Measurements from ENCODE around the gene MAGEB16.

Gene MAGEB16

DNA sequence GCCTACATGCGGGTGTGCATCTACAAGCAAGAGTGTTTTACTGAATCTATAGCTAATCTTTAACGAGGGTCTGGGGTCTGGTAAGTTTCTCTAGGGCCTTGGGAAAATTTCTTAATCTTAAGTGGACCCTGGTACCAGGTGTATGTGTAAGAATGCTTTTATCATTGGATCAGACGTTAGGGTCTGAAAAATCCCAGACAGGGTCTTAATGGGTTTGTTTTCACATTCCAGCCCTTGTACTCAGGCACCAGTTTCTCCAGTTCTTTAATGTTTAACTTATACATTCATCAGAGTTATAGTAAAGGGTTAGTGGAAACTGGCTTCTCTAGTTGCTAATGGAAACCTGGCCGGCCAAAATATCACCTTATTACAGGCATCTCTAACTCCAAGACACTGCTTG lies 11.6 kb downstream of the MAGEB16 start:
- TF ChIP-seq, protein P1, sequence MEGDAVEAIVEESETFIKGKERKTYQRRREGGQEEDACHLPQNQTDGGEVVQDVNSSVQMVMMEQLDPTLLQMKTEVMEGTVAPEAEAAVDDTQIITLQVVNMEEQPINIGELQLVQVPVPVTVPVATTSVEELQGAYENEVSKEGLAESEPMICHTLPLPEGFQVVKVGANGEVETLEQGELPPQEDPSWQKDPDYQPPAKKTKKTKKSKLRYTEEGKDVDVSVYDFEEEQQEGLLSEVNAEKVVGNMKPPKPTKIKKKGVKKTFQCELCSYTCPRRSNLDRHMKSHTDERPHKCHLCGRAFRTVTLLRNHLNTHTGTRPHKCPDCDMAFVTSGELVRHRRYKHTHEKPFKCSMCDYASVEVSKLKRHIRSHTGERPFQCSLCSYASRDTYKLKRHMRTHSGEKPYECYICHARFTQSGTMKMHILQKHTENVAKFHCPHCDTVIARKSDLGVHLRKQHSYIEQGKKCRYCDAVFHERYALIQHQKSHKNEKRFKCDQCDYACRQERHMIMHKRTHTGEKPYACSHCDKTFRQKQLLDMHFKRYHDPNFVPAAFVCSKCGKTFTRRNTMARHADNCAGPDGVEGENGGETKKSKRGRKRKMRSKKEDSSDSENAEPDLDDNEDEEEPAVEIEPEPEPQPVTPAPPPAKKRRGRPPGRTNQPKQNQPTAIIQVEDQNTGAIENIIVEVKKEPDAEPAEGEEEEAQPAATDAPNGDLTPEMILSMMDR (IDR thresholded peaks at IDR 0.05; ENCODE audit: low read depth, low read length, missing control alignments) = no peak
- in situ Hi-C loops (cut with HindIII; ENCODE audit: low sequenced_read_pairs) = no loop called here
- no peak overlapping the region for H3K4me3 ChIP-seq (ENCODE audit: low read depth, low read length)
- no peak for DNase-seq (ENCODE audit: low read depth)

DNA sequence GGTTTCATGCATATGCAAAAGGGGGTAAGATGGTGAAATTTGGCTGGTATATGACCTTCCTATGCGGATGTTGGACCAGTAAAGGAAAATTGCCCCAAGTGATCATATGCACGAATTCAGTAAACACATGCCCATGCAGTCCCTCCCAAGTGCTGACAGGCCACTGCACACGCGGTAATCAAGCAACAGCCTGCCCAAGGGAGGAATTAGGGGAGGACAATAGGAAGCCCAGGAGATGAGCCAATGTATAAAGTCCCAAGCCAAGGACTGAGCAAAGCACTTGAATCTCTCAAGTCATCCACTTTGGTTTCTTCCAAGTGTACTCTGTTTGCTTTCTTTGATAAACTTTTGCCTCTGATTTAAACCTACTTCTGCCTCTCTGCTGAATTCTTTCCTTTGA lies 21.1 kb downstream of the MAGEB16 start:
- DNase-seq (ENCODE audit: low read depth) = no peak
- in situ Hi-C loops (cut with HindIII; ENCODE audit: low sequenced_read_pairs) = no loop called here

DNA sequence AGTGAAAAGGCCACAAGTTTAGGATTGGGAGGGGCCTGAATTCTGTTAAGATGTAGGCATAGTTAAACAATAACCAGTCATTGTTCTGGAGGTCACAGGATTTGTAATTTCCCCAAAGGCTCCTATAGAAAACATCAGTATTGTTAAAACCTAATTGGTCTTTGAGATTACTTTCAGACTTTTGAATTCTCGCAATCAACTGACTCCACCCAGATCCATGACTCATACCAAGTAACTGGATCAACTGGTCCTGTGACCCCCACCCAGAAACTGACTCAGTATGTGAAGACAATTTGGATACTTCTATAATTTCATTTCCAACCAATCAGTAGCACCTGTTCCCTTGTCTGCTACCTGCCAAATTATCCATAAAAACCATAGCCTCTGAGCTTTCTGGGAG lies 28.4 kb downstream of the MAGEB16 start:
- DNase-seq (ENCODE audit: low read depth) = no peak
- no peak overlapping the region for H3K4me3 ChIP-seq (ENCODE audit: low read depth, low read length)
- in situ Hi-C loops (cut with HindIII; ENCODE audit: low sequenced_read_pairs) = no loop called here
- TF ChIP-seq, protein P1 (IDR thresholded peaks at IDR 0.05; ENCODE audit: low read depth, low read length, missing control alignments) = no peak

More for the DNA sequence above, 21.1 kb downstream of the MAGEB16 start:
- no peak overlapping the region for H3K4me3 ChIP-seq (ENCODE audit: low read depth, low read length)
- TF ChIP-seq, protein P1 (IDR thresholded peaks at IDR 0.05; ENCODE audit: low read depth, low read length, missing control alignments) = no peak

DNA sequence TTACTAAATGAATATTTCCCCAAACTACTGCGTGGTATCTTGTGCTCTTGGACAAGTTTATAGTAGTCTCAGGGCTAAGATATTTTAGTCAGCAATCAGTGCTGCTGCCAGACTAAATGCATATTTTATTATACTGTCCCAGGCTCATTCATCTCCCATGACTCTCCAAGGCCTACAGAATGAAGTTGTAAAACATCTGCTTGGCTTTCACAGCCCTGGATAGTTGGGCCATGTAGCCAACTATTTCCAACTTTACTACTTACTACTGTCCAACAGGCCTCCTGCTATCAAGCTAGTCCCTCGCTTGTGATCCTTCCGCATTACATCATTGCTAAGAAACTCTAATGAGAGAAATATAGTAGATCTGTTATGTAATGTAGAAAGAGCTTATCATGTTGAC lies 31.4 kb downstream of the MAGEB16 start:
- DNase-seq (ENCODE audit: low read depth) = no peak
- TF ChIP-seq, protein P1 (IDR thresholded peaks at IDR 0.05; ENCODE audit: low read depth, low read length, missing control alignments) = no peak
- in situ Hi-C loops (cut with HindIII; ENCODE audit: low sequenced_read_pairs) = no loop called here
- H3K4me3 ChIP-seq (ENCODE audit: low read depth, low read length) = no peak overlapping the region

DNA sequence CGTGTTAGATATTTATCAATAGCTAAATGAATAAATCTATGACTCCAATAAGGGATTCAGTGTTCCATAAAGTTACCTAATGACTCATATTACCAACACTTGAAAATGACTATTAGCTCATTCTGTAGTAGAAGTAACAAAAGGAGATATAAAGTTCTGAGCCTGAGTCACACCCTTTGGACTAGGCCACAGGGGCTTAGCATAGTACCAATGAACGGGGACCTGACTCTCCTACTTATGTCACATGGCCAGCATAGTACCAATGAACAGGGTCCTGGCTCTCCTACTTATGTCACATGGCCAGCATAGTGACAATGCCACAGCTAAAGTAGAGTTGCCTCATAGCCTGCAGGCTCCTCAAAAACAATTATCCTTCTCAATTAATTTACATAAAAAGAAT lies 43.7 kb downstream of the MAGEB16 start:
- no peak for DNase-seq (ENCODE audit: low read depth)
- no peak overlapping the region for H3K4me3 ChIP-seq (ENCODE audit: low read depth, low read length)
- TF ChIP-seq, protein P1 (IDR thresholded peaks at IDR 0.05; ENCODE audit: low read depth, low read length, missing control alignments) = no peak
- in situ Hi-C loops (cut with HindIII; ENCODE audit: low sequenced_read_pairs) = no loop called here

DNA sequence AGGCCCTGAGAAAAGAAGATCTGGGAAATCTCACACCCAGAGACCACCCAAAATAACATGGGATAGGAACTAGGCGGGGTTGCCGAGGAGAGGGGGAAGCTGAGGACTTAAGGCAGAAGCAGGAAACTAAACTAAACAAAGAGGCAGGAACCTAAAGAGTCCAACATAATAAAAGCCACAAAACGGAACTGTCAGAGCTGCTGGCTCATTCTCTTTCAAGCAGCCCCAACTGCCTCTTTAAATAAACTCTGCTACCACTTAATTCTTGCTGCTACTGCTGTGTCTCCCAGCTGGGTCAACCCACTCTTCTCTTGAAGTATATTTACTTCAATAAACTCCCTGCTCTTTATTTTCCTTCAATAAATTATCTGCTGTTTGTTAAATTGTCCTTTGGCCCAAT lies 44.5 kb downstream of the MAGEB16 start:
- H3K4me3 ChIP-seq (ENCODE audit: low read depth, low read length) = no peak overlapping the region
- in situ Hi-C loops (cut with HindIII; ENCODE audit: low sequenced_read_pairs) = no loop called here
- TF ChIP-seq, protein P1 (IDR thresholded peaks at IDR 0.05; ENCODE audit: low read depth, low read length, missing control alignments) = no peak
- no peak for DNase-seq (ENCODE audit: low read depth)

DNA sequence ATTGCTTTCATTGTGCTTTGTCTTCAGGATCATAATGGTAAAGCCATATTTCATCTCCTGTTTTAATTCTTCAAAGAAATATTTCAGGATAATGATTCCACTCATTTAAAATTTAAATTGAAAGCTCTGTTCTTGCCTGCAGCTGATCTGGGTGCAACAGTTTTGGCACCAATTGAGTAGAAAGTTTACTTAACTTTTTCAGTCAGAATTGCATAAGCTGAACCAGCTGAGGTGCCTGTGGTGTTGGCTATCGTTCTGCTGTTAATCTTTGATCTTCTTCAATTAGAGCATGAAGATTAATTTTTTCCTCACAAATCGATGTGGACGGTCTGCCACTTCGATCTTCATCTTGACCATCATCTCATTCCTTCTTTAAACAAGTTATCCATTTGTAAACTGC lies 49.6 kb downstream of the MAGEB16 start:
- in situ Hi-C loops (cut with HindIII; ENCODE audit: low sequenced_read_pairs) = no loop called here
- TF ChIP-seq, protein P1 (IDR thresholded peaks at IDR 0.05; ENCODE audit: low read depth, low read length, missing control alignments) = no peak

More for the DNA sequence above, 49.6 kb downstream of the MAGEB16 start:
- DNase-seq (ENCODE audit: low read depth) = no peak
- no peak overlapping the region for H3K4me3 ChIP-seq (ENCODE audit: low read depth, low read length)

All from astrocyte of the cerebellum (primary cell).